ENCODE measurements around the gene C20orf204.
"Not testable (repeated sequence)": the region's sequence is repeated elsewhere in the genome, so short reads cannot be mapped to it uniquely, and the experiment has no call there.

Gene C20orf204

DNA sequence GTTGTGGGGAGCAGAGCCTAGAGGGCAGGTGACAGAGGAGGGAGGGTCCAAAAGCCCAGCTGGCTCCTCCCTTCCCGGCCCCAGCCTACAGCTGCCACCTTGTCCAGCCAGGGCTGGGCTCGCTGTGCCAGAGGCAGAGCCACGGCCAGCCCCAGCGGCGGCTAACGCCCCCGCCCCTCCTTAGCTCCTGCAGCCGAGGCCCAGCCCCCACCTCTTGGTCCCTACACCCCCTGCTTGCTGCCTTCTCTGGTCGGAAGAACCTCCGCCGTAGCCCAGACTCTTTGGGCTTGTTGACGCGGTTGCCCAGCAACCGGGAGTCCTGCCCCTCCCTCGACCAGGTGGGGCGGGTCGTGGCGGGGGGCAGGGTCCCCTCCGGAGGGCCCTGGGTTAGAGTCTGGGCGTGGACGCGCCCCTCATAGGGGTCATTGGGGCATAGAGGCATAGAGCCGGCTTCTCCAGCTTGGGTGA, 48.7 kb downstream of the C20orf204 start:
- ATAC-seq = no peak

DNA sequence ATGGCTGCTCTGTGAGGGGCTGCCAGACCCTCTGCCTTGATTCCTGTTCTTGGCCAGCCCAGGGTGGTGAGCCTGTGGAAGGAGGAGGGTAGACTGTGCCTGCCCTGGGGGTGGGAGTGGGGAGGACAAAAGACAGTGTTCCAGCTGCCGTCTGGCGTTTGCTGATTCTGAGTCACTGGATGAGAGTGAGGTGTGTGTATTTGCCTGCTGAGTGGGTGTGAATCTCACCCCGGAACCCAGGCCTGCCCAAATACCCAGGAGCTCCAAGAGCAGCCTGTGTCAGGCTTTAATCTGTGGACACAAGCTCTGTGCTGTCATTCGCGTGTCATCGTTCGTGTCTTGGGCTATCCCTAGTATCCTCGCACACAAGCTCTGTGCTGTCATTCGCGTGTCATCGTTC, 50.8 kb downstream of the C20orf204 start:
- no peak for ATAC-seq

DNA sequence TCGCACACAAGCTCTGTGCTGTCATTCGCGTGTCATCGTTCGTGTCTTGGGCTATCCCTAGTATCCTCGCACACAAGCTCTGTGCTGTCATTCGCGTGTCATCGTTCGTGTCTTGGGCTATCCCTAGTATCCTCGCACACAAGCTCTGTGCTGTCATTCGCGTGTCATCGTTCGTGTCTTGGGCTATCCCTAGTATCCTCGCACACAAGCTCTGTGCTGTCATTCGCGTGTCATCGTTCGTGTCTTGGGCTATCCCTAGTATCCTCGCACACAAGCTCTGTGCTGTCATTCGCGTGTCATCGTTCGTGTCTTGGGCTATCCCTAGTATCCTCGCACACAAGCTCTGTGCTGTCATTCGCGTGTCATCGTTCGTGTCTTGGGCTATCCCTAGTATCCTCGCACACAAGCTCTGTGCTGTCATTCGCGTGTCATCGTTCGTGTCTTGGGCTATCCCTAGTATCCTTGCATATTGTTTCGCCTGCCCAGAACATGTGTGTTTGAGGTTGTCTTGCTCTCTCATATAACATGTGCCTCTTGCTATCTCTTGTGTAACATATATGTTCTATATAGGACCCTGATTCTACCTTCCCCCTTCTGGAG, 51.3 kb downstream of the C20orf204 start:
- ATAC-seq = not testable (repeated sequence)

GRCh38 chr20:64088586-64088985, 52.6 kb downstream of the C20orf204 start:
- not testable (repeated sequence) for ATAC-seq

All from activated CD4-positive, CD25-positive, alpha-beta regulatory T cell treated with anti-CD3 and anti-CD28 coated beads, Interleukin-2, amount 50 U/mL, for 24 hours (primary cell).